ENCODE data around the gene GPHN.

DNA sequence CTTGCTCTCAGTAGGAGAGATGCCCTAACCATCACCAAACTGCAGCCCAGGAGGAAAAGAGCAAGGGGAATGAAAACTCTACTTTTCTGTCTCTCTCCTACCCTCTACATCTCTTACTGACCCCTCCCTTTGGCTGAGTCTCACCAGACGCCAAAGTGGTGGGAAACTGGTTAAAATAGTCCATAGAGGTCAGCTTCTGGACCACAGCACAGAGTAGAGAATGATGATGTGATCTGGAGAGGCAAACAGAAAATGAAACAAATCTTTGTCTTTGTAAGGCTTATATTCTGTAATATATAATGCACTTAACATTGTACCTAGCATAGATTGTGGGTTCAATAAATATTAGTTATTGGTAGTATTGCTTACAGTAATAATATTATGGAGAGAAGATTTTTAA, 600.3 kb downstream of the GPHN start:
- TF ChIP-seq POLR2A (IDR thresholded peaks at IDR 0.05; ENCODE audit: extremely low read depth, insufficient read length), result no peak
- TF ChIP-seq, protein P1, sequence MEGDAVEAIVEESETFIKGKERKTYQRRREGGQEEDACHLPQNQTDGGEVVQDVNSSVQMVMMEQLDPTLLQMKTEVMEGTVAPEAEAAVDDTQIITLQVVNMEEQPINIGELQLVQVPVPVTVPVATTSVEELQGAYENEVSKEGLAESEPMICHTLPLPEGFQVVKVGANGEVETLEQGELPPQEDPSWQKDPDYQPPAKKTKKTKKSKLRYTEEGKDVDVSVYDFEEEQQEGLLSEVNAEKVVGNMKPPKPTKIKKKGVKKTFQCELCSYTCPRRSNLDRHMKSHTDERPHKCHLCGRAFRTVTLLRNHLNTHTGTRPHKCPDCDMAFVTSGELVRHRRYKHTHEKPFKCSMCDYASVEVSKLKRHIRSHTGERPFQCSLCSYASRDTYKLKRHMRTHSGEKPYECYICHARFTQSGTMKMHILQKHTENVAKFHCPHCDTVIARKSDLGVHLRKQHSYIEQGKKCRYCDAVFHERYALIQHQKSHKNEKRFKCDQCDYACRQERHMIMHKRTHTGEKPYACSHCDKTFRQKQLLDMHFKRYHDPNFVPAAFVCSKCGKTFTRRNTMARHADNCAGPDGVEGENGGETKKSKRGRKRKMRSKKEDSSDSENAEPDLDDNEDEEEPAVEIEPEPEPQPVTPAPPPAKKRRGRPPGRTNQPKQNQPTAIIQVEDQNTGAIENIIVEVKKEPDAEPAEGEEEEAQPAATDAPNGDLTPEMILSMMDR (IDR thresholded peaks at IDR 0.05; ENCODE audit: low read depth, low read length), result no peak
